B cell (primary cell): ENCODE results near the gene SLC39A13. TPM values are rescaled to one million over a fixed set of nuclear protein-coding genes. Genes with fewer than 3 reads are reported as not detected.

Experiments
- ATAC-seq: fragments of 200-7000 bp; cut with Tn5 transposase; one replicate; pipeline ENCODE4 v1.10.0; 2021; ENCODE audit warnings: low read depth, mild to moderate bottlenecking, moderate number of reproducible peaks, moderate library complexity
- CTCF ChIA-PET: fragments of 350-600 bp; sonication (Branson Sonifier 250); formaldehyde crosslinking; loops from one replicate; lab custom pipeline; 2021; ENCODE audit warnings: antibody characterized with exemption, inconsistent platforms; lab: Charles Lee
- POLR2A ChIA-PET: fragments of 350-600 bp; sonication (Branson Sonifier 250); formaldehyde crosslinking; loops from one replicate; lab custom pipeline; 2021; ENCODE audit warnings: antibody characterized with exemption; lab: Charles Lee
- DNase-seq: peaks from one replicate; pipeline ENCODE4 v3.0.0; 2013
- H2AFZ ChIP-seq: 2 replicates; pipeline ENCODE4 v1.6.1; 2012; ENCODE audit warnings: mild to moderate bottlenecking, low read depth, low read length; ENCODE audit not compliant: insufficient read depth, poor library complexity, severe bottlenecking
- H3K27ac ChIP-seq, 2 donors: 1 replicate in 1 of 2; 2 replicates in 1 of 2; pipeline ENCODE4 v1.5.1; 2012 to 2013; ENCODE audit warnings: low read length in 2 of 2, mild to moderate bottlenecking in 2 of 2, moderate library complexity in 1 of 2
- H3K27me3 ChIP-seq, 4 experiments: fragments of 200-600 bp in 1 of 4; sonication (generic) in 1 of 4; replicated peaks in 1 of 4; 1 replicate in 2 of 4; 2 replicates in 2 of 4; pipeline versions ENCODE4 v1.6.1 to v1.7.0; 2013 to 2016; ENCODE audit warnings: low read length in 3 of 4, mild to moderate bottlenecking in 2 of 4, mixed read lengths in 1 of 4, moderate library complexity in 1 of 4; ENCODE audit not compliant: insufficient read depth in 4 of 4, control insufficient read depth in 3 of 4; ENCODE audit errors: control extremely low read depth in 1 of 4
- H3K36me3 ChIP-seq, 2 experiments: replicated peaks in 1 of 2; 1 replicate in 1 of 2; 2 replicates in 1 of 2; pipeline versions ENCODE4 v1.6.1 to v1.7.1; 2013; ENCODE audit warnings: low read length in 1 of 2; ENCODE audit not compliant: insufficient read depth in 2 of 2, control insufficient read depth in 1 of 2; ENCODE audit errors: control extremely low read depth in 1 of 2, extremely low read depth in 1 of 2
- H3K4me1 ChIP-seq, 2 donors: fragments of 200-600 bp in 1 of 2; sonication (generic) in 1 of 2; 1 replicate in 1 of 2; 2 replicates in 1 of 2; pipeline versions ENCODE4 v1.5.1 to v1.6.1; 2013 to 2017; ENCODE audit warnings: low read length in 2 of 2; ENCODE audit not compliant: control insufficient read depth in 2 of 2, insufficient read depth in 2 of 2
- H3K4me2 ChIP-seq: replicated peaks from 2 replicates; pipeline ENCODE3; 2012; ENCODE audit warnings: mild to moderate bottlenecking, low read depth, low read length; ENCODE audit not compliant: poor library complexity, severe bottlenecking
- H3K4me3 ChIP-seq, 5 experiments: fragments of 200-600 bp in 1 of 5; sonication (generic) in 1 of 5; 1 replicate in 3 of 5; 2 replicates in 2 of 5; pipeline versions ENCODE4 v1.5.1 to v1.7.0; 2011 to 2016; ENCODE audit warnings: low read length in 4 of 5, mild to moderate bottlenecking in 4 of 5, low read depth in 2 of 5, control low read depth in 1 of 5, moderate library complexity in 1 of 5; ENCODE audit not compliant: insufficient read depth in 1 of 5; ENCODE audit errors: control extremely low read depth in 1 of 5, extremely low read depth in 1 of 5
- H3K79me2 ChIP-seq: fragments of 200-600 bp; sonication (generic); one replicate; pipeline ENCODE4 v1.6.0; 2016; ENCODE audit warnings: low read length; ENCODE audit not compliant: control insufficient read depth, insufficient read depth
- H3K9ac ChIP-seq: fragments of 200-600 bp; sonication (generic); 2 replicates; pipeline ENCODE4 v1.6.1; 2017; ENCODE audit warnings: mild to moderate bottlenecking, low read length, moderate library complexity
- H3K9me3 ChIP-seq, 3 donors: one replicate each; pipeline versions ENCODE4 v1.6.1 to v1.7.1; 2013; ENCODE audit warnings: low read length in 2 of 3; ENCODE audit not compliant: control insufficient read depth in 2 of 3, insufficient read depth in 1 of 3; ENCODE audit errors: control extremely low read depth in 1 of 3
- H4K20me1 ChIP-seq: 2 replicates; pipeline ENCODE4 v1.6.0; 2012; ENCODE audit warnings: mild to moderate bottlenecking, low read length; ENCODE audit not compliant: insufficient read depth, control insufficient read depth, poor library complexity, severe bottlenecking
- H3K27ac Mint-ChIP-seq: one replicate; pipeline ENCODE4 v1.8.0; 2021; ENCODE audit warnings: mixed read lengths
- H3K27me3 Mint-ChIP-seq: one replicate; pipeline ENCODE4 v1.8.0; 2021; ENCODE audit warnings: mixed read lengths
- H3K4me1 Mint-ChIP-seq: one replicate; pipeline ENCODE4 v1.8.0; 2021; ENCODE audit warnings: mixed read lengths
- H3K4me3 Mint-ChIP-seq: one replicate; pipeline ENCODE4 v1.8.0; 2021; ENCODE audit warnings: mixed read lengths
- H3K9me3 Mint-ChIP-seq: one replicate; pipeline ENCODE4 v1.8.0; 2022; ENCODE audit warnings: mixed read lengths; ENCODE audit not compliant: insufficient read depth
- CTCF ChIP-seq: fragments of 200-600 bp; IDR thresholded peaks from one replicate; pipeline ENCODE4 v1.8.0; 2022; ENCODE audit warnings: antibody characterized with exemption, mild to moderate bottlenecking
- EZH2 ChIP-seq: IDR thresholded peaks from 2 replicates; pipeline ENCODE4 v1.6.1; 2012; ENCODE audit warnings: borderline replicate concordance, low read depth, mild to moderate bottlenecking, moderate library complexity, low read length; ENCODE audit not compliant: insufficient read depth, poor library complexity, severe bottlenecking
- WGBS: methylation state at CpG from one replicate; pipeline ENCODE4 v1.1.5; 2013; ENCODE audit warnings: missing lambda C conversion rate; ENCODE audit not compliant: insufficient coverage; 5-methylcytosine and 5-hydroxymethylcytosine counted together
- intact Hi-C: fragments of 100-400 bp; cut with micrococcal nuclease; formaldehyde crosslinking; loops from one replicate; pipeline ENCODE4 v1.10.0; 2022
- polyA plus RNA-seq: library from polyadenylated mRNA; depleted of rRNA; stranded (reverse); fragments of >200 nt; gene quantifications from 2 replicates; pipeline ENCODE4 v1.2.3, GENCODE V29; 2012
- total RNA-seq, 2 donors: library from RNA; stranded (reverse); fragments of 120-200 nt in 1 of 2; gene quantifications; 1 replicate in 1 of 2; 2 replicates in 1 of 2; pipeline versions ENCODE4 v1.2.3 to v1.2.4, GENCODE V29; 2013 to 2022

SLC39A13 gene
- total and polyA plus RNA-seq, 2 donors (not counting 1 experiment from before 2014, with no cell fraction given), result 33.0 to 55.7 TPM

- DNase-seq, result no peak
Measured at GRCh38 chr11:47460571-47461235, 52.3 kb downstream of the SLC39A13 start.

More at GRCh38 chr11:47460571-47461235, 52.3 kb downstream of the SLC39A13 start:
- Histone ChIP-seq H3K4me2 (no peak overlapping the region), H3K79me2 (no peaks in the 10 kb centered on the region), H3K4me1 (no peaks in the 10 kb centered on the region), H3K36me3 (peaks cover 2 to 23% of the 10 kb centered on the region in 2 experiments), H3K9ac (no peak overlapping the region), H2AFZ (no peak overlapping the region), H3K9me3 (no peaks in the 10 kb centered on the region), H4K20me1 (no peaks in the 10 kb centered on the region), H3K27me3 (no peaks in the 10 kb centered on the region), H3K4me3 (no peak overlapping the region), H3K27ac (no peak overlapping the region)
- Mint-ChIP-seq H3K27me3 (no peaks in the 10 kb centered on the region), H3K4me3 (no peak overlapping the region), H3K4me1 (no peaks in the 10 kb centered on the region), H3K9me3 (no peaks in the 10 kb centered on the region), H3K27ac (no peak overlapping the region)
- CTCF ChIA-PET, result no interaction called here
- no peak for ATAC-seq
- POLR2A ChIA-PET, result no interaction called here
- 100% methylated on average over 2 of the region's 2 CpGs for WGBS
- intact Hi-C loops, result no loop called here
- no peak for TF ChIP-seq EZH2
- no peak for TF ChIP-seq CTCF
